ENCODE data around the gene MBD3L1.

DNA sequence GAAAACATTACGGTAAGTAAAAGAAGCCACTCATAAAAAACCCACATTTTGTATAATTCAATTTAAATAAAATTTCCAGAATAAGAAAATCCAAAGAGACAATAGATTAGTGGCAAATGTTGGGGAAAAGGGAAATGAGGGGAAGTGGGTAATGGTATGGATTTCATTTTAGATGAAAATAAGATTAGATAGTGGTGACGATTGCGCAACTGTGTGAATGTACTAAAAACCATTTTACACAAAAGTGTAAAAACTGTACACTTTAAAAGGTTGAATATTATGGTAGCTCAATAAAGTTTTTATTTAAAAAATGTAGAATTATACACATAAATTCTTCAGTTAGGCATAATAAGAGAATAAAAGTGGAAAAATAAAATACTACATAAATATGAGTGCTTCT, 3.7 kb downstream of the MBD3L1 start:
- TF ChIP-seq, protein P1, sequence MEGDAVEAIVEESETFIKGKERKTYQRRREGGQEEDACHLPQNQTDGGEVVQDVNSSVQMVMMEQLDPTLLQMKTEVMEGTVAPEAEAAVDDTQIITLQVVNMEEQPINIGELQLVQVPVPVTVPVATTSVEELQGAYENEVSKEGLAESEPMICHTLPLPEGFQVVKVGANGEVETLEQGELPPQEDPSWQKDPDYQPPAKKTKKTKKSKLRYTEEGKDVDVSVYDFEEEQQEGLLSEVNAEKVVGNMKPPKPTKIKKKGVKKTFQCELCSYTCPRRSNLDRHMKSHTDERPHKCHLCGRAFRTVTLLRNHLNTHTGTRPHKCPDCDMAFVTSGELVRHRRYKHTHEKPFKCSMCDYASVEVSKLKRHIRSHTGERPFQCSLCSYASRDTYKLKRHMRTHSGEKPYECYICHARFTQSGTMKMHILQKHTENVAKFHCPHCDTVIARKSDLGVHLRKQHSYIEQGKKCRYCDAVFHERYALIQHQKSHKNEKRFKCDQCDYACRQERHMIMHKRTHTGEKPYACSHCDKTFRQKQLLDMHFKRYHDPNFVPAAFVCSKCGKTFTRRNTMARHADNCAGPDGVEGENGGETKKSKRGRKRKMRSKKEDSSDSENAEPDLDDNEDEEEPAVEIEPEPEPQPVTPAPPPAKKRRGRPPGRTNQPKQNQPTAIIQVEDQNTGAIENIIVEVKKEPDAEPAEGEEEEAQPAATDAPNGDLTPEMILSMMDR (IDR thresholded peaks at IDR 0.05), result no peak
- TF ChIP-seq POLR2AphosphoS5 (IDR thresholded peaks at IDR 0.05) (no peak), POLR2A (IDR thresholded peaks at IDR 0.05) (no peak), EP300 (IDR thresholded peaks at IDR 0.05) (no peak)

All from sigmoid colon (tissue), 4 donors.